GM23338 (cell line): ENCODE data around the gene GPR63.

ENCODE experiments used
- CTCF ChIP-seq, 2 experiments: fragments of 200-600 bp in 1 of 2; sonication (generic) in 1 of 2; conservative IDR thresholded peaks; 2 replicates each; pipeline versions ENCODE4 v1.5.1 to v1.6.1; 2016 to 2017; ENCODE audit warnings: antibody characterized with exemption in 2 of 2, low read depth in 2 of 2, mild to moderate bottlenecking in 2 of 2, moderate library complexity in 1 of 2
- EZH2 ChIP-seq: fragments of 200-600 bp; sonication (generic); IDR thresholded peaks from one replicate; pipeline ENCODE4 v1.8.0; 2017; ENCODE audit warnings: antibody characterized with exemption, mild to moderate bottlenecking, low read depth; ENCODE audit not compliant: unreplicated experiment
- EZH2phosphoT487 ChIP-seq: fragments of 200-600 bp; sonication (generic); IDR thresholded peaks from one replicate; pipeline ENCODE4 v1.8.1; 2018; ENCODE audit warnings: antibody characterized with exemption; ENCODE audit not compliant: unreplicated experiment
- JUNB ChIP-seq: IDR thresholded peaks from one replicate; pipeline ENCODE4 v1.6.1; 2016; ENCODE audit warnings: antibody characterized with exemption; ENCODE audit not compliant: unreplicated experiment
- POLR2AphosphoS5 ChIP-seq: IDR thresholded peaks from 2 replicates; pipeline ENCODE4 v1.6.1; 2016; ENCODE audit warnings: antibody characterized with exemption, low read depth

DNA sequence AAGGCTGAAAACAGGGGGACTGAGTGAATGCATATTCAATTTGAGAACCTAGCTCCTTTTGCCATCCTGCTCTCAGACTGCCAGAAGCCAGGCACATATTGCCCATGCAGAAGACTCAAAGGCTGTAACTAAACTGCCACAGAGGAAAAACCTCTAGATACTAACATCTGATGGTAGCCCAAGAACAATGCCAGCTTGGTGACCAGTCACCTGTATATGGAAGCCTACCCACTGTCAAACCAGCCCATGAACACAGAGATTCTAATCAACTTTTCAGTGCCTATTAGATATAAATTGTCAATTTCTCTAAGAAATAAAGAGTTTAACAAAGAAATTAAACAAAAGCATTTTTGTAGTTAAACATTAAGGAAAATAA, 34.2 kb downstream of the GPR63 start:
- TF ChIP-seq POLR2AphosphoS5, result no peak
- TF ChIP-seq EZH2phosphoT487, result no peak
- no peak for TF ChIP-seq EZH2
- no peak for TF ChIP-seq CTCF (conservative IDR thresholded peaks at IDR 0.05; ENCODE audit: low read depth in 2 of 2)
- no peak for TF ChIP-seq JUNB
